ENCODE data around the gene TMEM132A. TPM values are rescaled to one million over a fixed set of nuclear protein-coding genes. Genes with fewer than 3 reads are reported as not detected.
"Not testable (repeated sequence)": the region's sequence is repeated elsewhere in the genome, so short reads cannot be mapped to it uniquely, and the experiment has no call there.

The TMEM132A gene
- total RNA-seq, 2 donors from 2014 or later: 5.4 to 7.7 TPM

GRCh38 chr11:60974316-60974715 lies 50.1 kb downstream of the TMEM132A start:
- DNase-seq (ENCODE audit: low spot score); intact Hi-C loops (cut with DNase I): not testable (repeated sequence)

DNA sequence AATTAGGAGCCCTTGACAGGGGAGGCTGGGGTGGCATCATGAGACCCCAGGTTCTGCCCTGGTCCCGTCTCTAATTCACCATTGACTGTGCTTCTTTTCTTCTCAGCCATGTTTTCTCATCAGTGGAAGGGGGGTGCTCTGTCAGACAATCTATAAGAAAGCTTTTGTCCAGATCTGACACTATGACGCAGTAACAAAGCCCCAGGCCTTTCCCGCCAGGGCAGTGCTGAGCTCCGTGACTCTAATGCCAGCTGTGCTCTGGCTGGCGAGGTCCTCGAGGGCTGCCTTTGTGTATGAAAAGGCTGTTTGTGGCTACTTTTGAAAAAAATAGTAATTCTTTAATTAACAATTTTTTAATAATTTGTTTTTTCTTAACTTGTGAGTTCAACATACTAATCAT lies 50.5 kb downstream of the TMEM132A start:
- intact Hi-C loops (cut with DNase I): no loop called here
- no peak for DNase-seq (ENCODE audit: low spot score)

GRCh38 chr11:60977224-60977623 lies 53.0 kb downstream of the TMEM132A start:
- no peak for DNase-seq (ENCODE audit: low spot score)

DNA sequence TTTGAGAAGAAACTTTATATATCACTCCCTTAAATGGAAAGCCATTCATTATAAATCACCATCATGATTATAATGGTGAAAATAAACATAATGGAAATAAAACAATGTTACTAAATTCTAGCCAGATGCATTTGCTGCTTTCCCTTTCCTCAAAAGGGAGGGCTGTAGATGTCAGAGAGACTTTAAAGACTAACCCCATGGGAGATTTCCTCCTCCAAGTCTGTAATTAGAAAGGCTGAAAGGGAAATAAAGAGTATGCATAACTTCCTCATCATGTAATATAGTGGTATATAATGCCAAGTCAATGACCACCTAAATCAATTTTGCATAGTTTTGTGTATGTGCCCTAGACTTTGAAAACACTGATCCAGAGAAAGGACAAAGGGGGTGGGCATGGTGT lies 53.6 kb downstream of the TMEM132A start:
- no peak for DNase-seq (ENCODE audit: low spot score)
- intact Hi-C loops (cut with DNase I): no loop called here

More at GRCh38 chr11:60977224-60977623, 53.0 kb downstream of the TMEM132A start:
- intact Hi-C loops (cut with DNase I): no loop called here

GRCh38 chr11:60978546-60979380 lies 54.5 kb downstream of the TMEM132A start:
- no peak for DNase-seq (ENCODE audit: low spot score)
- intact Hi-C loops (cut with DNase I): no loop called here

GRCh38 chr11:60981515-60981914 lies 57.3 kb downstream of the TMEM132A start:
- intact Hi-C loops (cut with DNase I): loop anchor here in 1 of 2 donors (10.0 kb wide), 1 partner anchor 133 kb away; no protein-coding TSS in a partner anchor
- no peak for DNase-seq (ENCODE audit: low spot score)

GRCh38 chr11:60982184-60982583 lies 57.9 kb downstream of the TMEM132A start:
- no peak for DNase-seq (ENCODE audit: low spot score)
- intact Hi-C loops (cut with DNase I): loop anchor here (1.0 to 10.0 kb wide), 2 partner anchors 31 to 133 kb away; no protein-coding TSS in a partner anchor

DNA sequence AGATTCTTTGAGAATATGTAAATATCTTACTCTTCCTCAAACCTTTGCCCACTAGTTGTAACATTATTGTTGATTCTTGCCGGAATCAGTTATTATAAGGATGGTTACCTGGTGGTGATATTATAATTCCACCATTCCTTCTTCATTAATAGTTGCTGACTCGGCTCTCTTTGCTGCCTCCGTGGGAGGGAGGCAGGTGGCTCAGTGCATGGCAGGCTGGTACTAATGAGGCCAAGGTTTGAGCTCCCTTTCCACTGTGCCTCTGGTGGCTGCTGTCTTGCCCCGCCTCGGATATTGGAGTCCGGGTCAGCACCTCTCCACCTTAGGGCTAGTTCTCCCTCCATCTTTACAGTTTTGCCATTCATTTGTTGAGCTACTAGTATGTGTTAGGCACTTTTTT lies 59.9 kb downstream of the TMEM132A start:
- intact Hi-C loops (cut with DNase I): loop anchor here in 1 of 2 donors (10.0 kb wide), 1 partner anchor 131 kb away; no protein-coding TSS in a partner anchor
- no peak for DNase-seq (ENCODE audit: low spot score)

- no peak for DNase-seq (ENCODE audit: low spot score)
- intact Hi-C loops (cut with DNase I): loop anchor here in 1 of 2 donors (10.0 kb wide), 1 partner anchor 130 kb away; no protein-coding TSS in a partner anchor
These were observed 60.4 kb downstream of the TMEM132A start for GRCh38 chr11:60984636-60985035.

- intact Hi-C loops (cut with DNase I): loop anchor here in 1 of 2 donors (10.0 kb wide), 1 partner anchor 129 kb away; no protein-coding TSS in a partner anchor
These were observed 61.2 kb downstream of the TMEM132A start for GRCh38 chr11:60985501-60985900.

GRCh38 chr11:60985991-60986915 lies 62.0 kb downstream of the TMEM132A start:
- intact Hi-C loops (cut with DNase I): loop anchor here in 1 of 2 donors (10.0 kb wide), 1 partner anchor 129 kb away; no protein-coding TSS in a partner anchor
- no peak for DNase-seq (ENCODE audit: low spot score)

More at GRCh38 chr11:60985501-60985900, 61.2 kb downstream of the TMEM132A start:
- DNase-seq (ENCODE audit: low spot score): no peak

Other genes with a start within 250 kb of the TMEM132A start
- not detected for gene MS4A8, start 224.8 kb upstream of the TMEM132A start, total RNA-seq
- gene MS4A18, start 199.7 kb upstream of the TMEM132A start, total RNA-seq: not detected
- not detected for gene MS4A15, start 167.6 kb upstream of the TMEM132A start, total RNA-seq
- gene MS4A10, start 139.1 kb upstream of the TMEM132A start, total RNA-seq: not detected
- 10 to 100 TPM; 14.9 to 21.9 TPM for gene CCDC86, start 82.3 kb upstream of the TMEM132A start, total RNA-seq
- under 1 TPM in 1 of 2 donors, not detected in 1; 0.14 TPM for gene PTGDR2, start 68.5 kb upstream of the TMEM132A start, total RNA-seq
- gene ZP1, start 56.9 kb upstream of the TMEM132A start, total RNA-seq: not detected
- gene PRPF19, start 17.9 kb upstream of the TMEM132A start, total RNA-seq: 10 to 100 TPM; 47.6 to 50.9 TPM
- 100 to 1,000 TPM; 118 to 125 TPM for gene TMEM109, start 10.3 kb upstream of the TMEM132A start, total RNA-seq
- 10 to 100 TPM; 27.4 to 29.3 TPM for gene SLC15A3, start 27.7 kb downstream of the TMEM132A start, total RNA-seq
- under 1 TPM; 0.43 to 0.93 TPM for gene CD6, start 47.2 kb downstream of the TMEM132A start, total RNA-seq
- under 1 TPM; 0.52 to 0.60 TPM for gene CD5, start 178.0 kb downstream of the TMEM132A start, total RNA-seq
- gene VPS37C, start 237.0 kb downstream of the TMEM132A start, total RNA-seq: 10 to 100 TPM; 21.6 to 31.2 TPM

Data from posterior vena cava (tissue), 2 donors.